ENCODE measurements around the gene ASCC2. TPM values are rescaled to one million over a fixed set of nuclear protein-coding genes. Genes with fewer than 3 reads are reported as not detected.

ASCC2 gene
- total RNA-seq, 1 experiment from 2014 or later = 43.6 TPM

GRCh38 chr22:29873943-29874342 is 35.9 kb upstream of the ASCC2 start:
- no peak overlapping the region for H3K4me3 Mint-ChIP-seq
- no peak for DNase-seq (ENCODE audit: low spot score)
- H3K27ac Mint-ChIP-seq = no peak overlapping the region
- no peaks in the 10 kb centered on the region for H3K9me3 Mint-ChIP-seq
- no peaks in the 10 kb centered on the region for H3K36me3 Mint-ChIP-seq
- peaks cover 18% of the 10 kb centered on the region for H3K4me1 Mint-ChIP-seq
- ChIA-PET CTCF (no interaction called here), POLR2A (no interaction called here)
- ATAC-seq = no peak
- no peaks in the 10 kb centered on the region for H3K27me3 Mint-ChIP-seq (ENCODE audit: low read depth)
- TF ChIP-seq GRHL2 (CRISPR knock-in tag; IDR thresholded peaks at IDR 0.05; ENCODE audit: insufficient replicate concordance, severe bottlenecking) = no peak
- no peak for TF ChIP-seq NFE2L1 (CRISPR knock-in tag; IDR thresholded peaks at IDR 0.05)
- TF ChIP-seq FOXK1 (CRISPR knock-in tag; IDR thresholded peaks at IDR 0.05) = no peak
- TF ChIP-seq NR1H2 (CRISPR knock-in tag; IDR thresholded peaks at IDR 0.05) = no peak
- no peak for TF ChIP-seq RELA (CRISPR knock-in tag; IDR thresholded peaks at IDR 0.05; ENCODE audit: borderline replicate concordance)
- TF ChIP-seq EMX1 (CRISPR knock-in tag; IDR thresholded peaks at IDR 0.05) = no peak
- no peak for TF ChIP-seq ZNF219 (CRISPR knock-in tag; IDR thresholded peaks at IDR 0.05; ENCODE audit: borderline replicate concordance)
- TF ChIP-seq FOXP1 (CRISPR knock-in tag; IDR thresholded peaks at IDR 0.05; ENCODE audit: borderline replicate concordance) = no peak
- no peak for TF ChIP-seq ERG (CRISPR knock-in tag; IDR thresholded peaks at IDR 0.05)
- TF ChIP-seq JAZF1 (CRISPR knock-in tag; IDR thresholded peaks at IDR 0.05) = no peak
- TF ChIP-seq MYBL2 (CRISPR knock-in tag; IDR thresholded peaks at IDR 0.05) = no peak
- no peak for TF ChIP-seq E2F1 (CRISPR knock-in tag; IDR thresholded peaks at IDR 0.05)
- TF ChIP-seq ZNF263 (CRISPR knock-in tag; IDR thresholded peaks at IDR 0.05; ENCODE audit: low read depth) = no peak
- TF ChIP-seq USF2 (CRISPR knock-in tag; IDR thresholded peaks at IDR 0.05) = no peak
- no peak for TF ChIP-seq ZNF423 (CRISPR knock-in tag; IDR thresholded peaks at IDR 0.05)
- TF ChIP-seq ZNF396 (CRISPR knock-in tag; IDR thresholded peaks at IDR 0.05; ENCODE audit: borderline replicate concordance) = no peak
- TF ChIP-seq ZBTB21 (CRISPR knock-in tag; IDR thresholded peaks at IDR 0.05; ENCODE audit: borderline replicate concordance) = no peak

- POLR2A ChIA-PET = no interaction called here
- no peak overlapping the region for H3K27ac Mint-ChIP-seq
- no peak for ATAC-seq
- DNase-seq (ENCODE audit: low spot score) = no peak
- no peaks in the 10 kb centered on the region for H3K27me3 Mint-ChIP-seq (ENCODE audit: low read depth)
- H3K4me3 Mint-ChIP-seq = no peak overlapping the region
- no peaks in the 10 kb centered on the region for H3K9me3 Mint-ChIP-seq
- CTCF ChIA-PET = interaction anchor here (1.2 to 2.4 kb wide), 2 partner anchors 10 to 183 kb away, joined by 3 to 10 read pairs; no protein-coding TSS in a partner anchor
- H3K4me1 Mint-ChIP-seq = peaks cover 18% of the 10 kb centered on the region
- no peaks in the 10 kb centered on the region for H3K36me3 Mint-ChIP-seq
- no peak for TF ChIP-seq ZNF263 (CRISPR knock-in tag; IDR thresholded peaks at IDR 0.05; ENCODE audit: low read depth)
- TF ChIP-seq KAT7 (CRISPR knock-in tag; IDR thresholded peaks at IDR 0.05; ENCODE audit: borderline replicate concordance) = no peak
- TF ChIP-seq JUN (CRISPR knock-in tag; IDR thresholded peaks at IDR 0.05) = no peak
- TF ChIP-seq PRRX2 (CRISPR knock-in tag; IDR thresholded peaks at IDR 0.05) = no peak
- TF ChIP-seq ZNF317 (CRISPR knock-in tag; IDR thresholded peaks at IDR 0.05; ENCODE audit: borderline replicate concordance, low read depth) = no peak
- no peak for TF ChIP-seq ZNF138 (CRISPR knock-in tag; conservative IDR thresholded peaks at IDR 0.05)
- no peak for TF ChIP-seq CREB1 (CRISPR knock-in tag; IDR thresholded peaks at IDR 0.05)
- TF ChIP-seq GTF2I (CRISPR knock-in tag; conservative IDR thresholded peaks at IDR 0.05) = no peak
- no peak for TF ChIP-seq ATF3 (CRISPR knock-in tag; conservative IDR thresholded peaks at IDR 0.05)
- no peak for TF ChIP-seq AFF4 (CRISPR knock-in tag; IDR thresholded peaks at IDR 0.05; ENCODE audit: borderline replicate concordance)
- TF ChIP-seq ZNF416 (CRISPR knock-in tag; IDR thresholded peaks at IDR 0.05) = no peak
- no peak for TF ChIP-seq GABPB1 (CRISPR knock-in tag; IDR thresholded peaks at IDR 0.05)
- TF ChIP-seq TEAD1 (CRISPR knock-in tag; IDR thresholded peaks at IDR 0.05) = no peak
- no peak for TF ChIP-seq MXD4 (CRISPR knock-in tag; IDR thresholded peaks at IDR 0.05; ENCODE audit: borderline replicate concordance)
- no peak for TF ChIP-seq ZSCAN18 (CRISPR knock-in tag; IDR thresholded peaks at IDR 0.05)
Measured at GRCh38 chr22:29872989-29873388, 34.9 kb upstream of the ASCC2 start.

Data from WTC11 (cell line).